Small intestine (tissue), 7 donors: ENCODE measurements around the gene DENND4C. TPM values are rescaled to one million over a fixed set of nuclear protein-coding genes. Genes with fewer than 3 reads are reported as not detected.
A peak's percentile ranks its signal among the peaks of the same experiment; 100 is the strongest.
"Not testable (repeated sequence)": the region's sequence is repeated elsewhere in the genome, so short reads cannot be mapped to it uniquely, and the experiment has no call there.

Experiments
- DNase-seq, 2 donors: peaks; one replicate each; pipeline versions ENCODE4 v3.0.0 to v3.0.0-alpha.2; 2013
- FAIRE-seq: peaks from 2 replicates; lab custom pipeline; 2012; peaks lifted over from hg19 to GRCh38; lab: Jason Lieb, UNC
- H3K27ac ChIP-seq, 3 donors: one replicate each; pipeline ENCODE4 v1.5.1; 2013; ENCODE audit warnings: low read length in 2 of 3, mild to moderate bottlenecking in 2 of 3, control low read depth in 1 of 3, inconsistent platforms in 1 of 3, low read depth in 1 of 3, moderate library complexity in 1 of 3
- H3K27me3 ChIP-seq, 3 donors: one replicate each; pipeline ENCODE4 v1.6.1; 2013; ENCODE audit warnings: low read length in 3 of 3, inconsistent platforms in 1 of 3; ENCODE audit not compliant: control insufficient read depth in 3 of 3, insufficient read depth in 3 of 3
- H3K36me3 ChIP-seq, 3 donors: one replicate each; pipeline ENCODE4 v1.6.1; 2013; ENCODE audit warnings: low read length in 3 of 3, inconsistent platforms in 1 of 3, low read depth in 1 of 3, mild to moderate bottlenecking in 1 of 3, moderate library complexity in 1 of 3; ENCODE audit not compliant: control insufficient read depth in 3 of 3, insufficient read depth in 2 of 3
- H3K4me1 ChIP-seq, 3 donors: one replicate each; pipeline ENCODE4 v1.6.1; 2013; ENCODE audit warnings: low read length in 2 of 3, inconsistent platforms in 1 of 3, low read depth in 1 of 3, mild to moderate bottlenecking in 1 of 3, moderate library complexity in 1 of 3; ENCODE audit not compliant: control insufficient read depth in 3 of 3, insufficient read depth in 2 of 3
- H3K4me3 ChIP-seq, 3 donors: one replicate each; pipeline ENCODE4 v1.5.1; 2013; ENCODE audit warnings: low read length in 3 of 3, control low read depth in 1 of 3, inconsistent platforms in 1 of 3, low read depth in 1 of 3, mild to moderate bottlenecking in 1 of 3, moderate library complexity in 1 of 3
- H3K9me3 ChIP-seq, 2 donors: one replicate each; pipeline ENCODE4 v1.6.1; 2013; ENCODE audit warnings: low read depth in 1 of 2, low read length in 1 of 2; ENCODE audit not compliant: control insufficient read depth in 2 of 2, insufficient read depth in 1 of 2
- WGBS, 3 donors: extraction: QIAGEN DNeasy Blood & Tissue Kit; methylation state at CpG; one replicate each; pipeline ENCODE4 v1.1.7; 2013; 5-methylcytosine and 5-hydroxymethylcytosine counted together
- polyA plus RNA-seq, 4 donors: library from polyadenylated mRNA; stranded (reverse) in 3 of 4; unstranded in 1 of 4; fragments of 200-250 nt in 3 of 4; fragments of 120-200 nt in 1 of 4; gene quantifications; one replicate each; pipeline versions ENCODE4 v1.2.1 to v1.2.3, GENCODE V29; 2013
- donor health status: healthy with polysubstance abuse.
- donor health status: control.
- donor health status: control.
- donor health status: Bipolar disorder and iron deficiency.
- donor health status: healthy.

The DENND4C gene
- polyA plus RNA-seq, 4 donors, result 13.8 to 45.6 (median 17.7) TPM

DNA sequence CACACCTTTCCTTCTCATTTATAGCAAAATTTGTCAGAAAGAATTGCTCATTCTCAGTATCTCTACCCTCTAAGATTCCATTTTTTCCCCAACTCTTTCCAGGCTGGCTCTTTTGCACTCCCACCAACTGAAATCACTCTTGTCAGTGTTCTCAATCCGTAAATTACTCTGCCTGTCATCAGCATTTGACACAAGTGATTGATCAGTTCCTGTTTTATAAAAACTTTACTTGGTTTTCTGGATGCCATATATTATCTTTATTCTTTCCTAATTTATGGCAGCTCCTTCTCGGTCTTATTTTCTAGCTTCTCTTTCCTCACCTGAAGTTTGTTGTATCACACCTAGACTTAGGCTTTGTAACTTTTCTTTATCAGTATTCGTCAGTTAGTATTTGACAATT is 16.4 kb downstream of the DENND4C start:
- 29 to 58% (median 41%) methylated on average over 3 of the region's 3 CpGs for WGBS, 3 donors

DNA sequence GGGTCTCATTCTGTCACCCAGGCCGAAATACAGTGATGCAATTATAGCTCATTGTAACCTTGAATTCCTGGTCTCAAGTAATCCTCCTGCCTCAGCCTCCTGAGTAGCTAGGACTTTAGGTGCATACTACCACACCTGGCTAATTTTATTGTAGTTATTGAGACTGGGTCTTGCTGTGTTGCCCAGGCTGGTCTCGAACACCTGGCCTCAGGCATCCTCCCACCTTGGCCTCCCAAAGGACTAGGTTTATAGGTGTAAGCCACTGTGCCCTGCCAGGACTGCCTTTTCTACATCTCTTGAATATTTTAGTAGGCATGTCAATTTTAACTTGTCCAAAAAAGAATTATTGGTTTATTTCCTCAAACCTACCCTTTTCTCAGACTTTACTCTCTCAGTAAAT is 16.9 kb downstream of the DENND4C start:
- H3K27ac ChIP-seq, result peak overlapping the region in 1 of 3 donors; percentile 39
- H3K4me1 ChIP-seq, result peaks cover 3 to 9% (median 5%) of the 10 kb centered on the region in 3 donors
- DNase-seq (no peak), FAIRE-seq (no peak)
- peaks cover 0 to 20% (median 2%) of the 10 kb centered on the region in 3 donors for H3K36me3 ChIP-seq
- H3K4me3 ChIP-seq, result no peak overlapping the region
- H3K27me3 ChIP-seq, result no peaks in the 10 kb centered on the region
- peaks cover 0 to 5% of the 10 kb centered on the region in 2 donors for H3K9me3 ChIP-seq
- 93 to 95% (median 93%) methylated on average over 2 of the region's 2 CpGs for WGBS, 3 donors

More for the DNA sequence above, 16.4 kb downstream of the DENND4C start:
- H3K4me1 ChIP-seq, result peaks cover 3 to 9% (median 5%) of the 10 kb centered on the region in 3 donors
- peaks cover 0 to 20% (median 2%) of the 10 kb centered on the region in 3 donors for H3K36me3 ChIP-seq
- DNase-seq (no peak), FAIRE-seq (no peak)
- peaks cover 0 to 5% of the 10 kb centered on the region in 2 donors for H3K9me3 ChIP-seq
- H3K27me3 ChIP-seq, result no peaks in the 10 kb centered on the region
- H3K4me3 ChIP-seq, result no peak overlapping the region
- H3K27ac ChIP-seq, result no peak overlapping the region

DNA sequence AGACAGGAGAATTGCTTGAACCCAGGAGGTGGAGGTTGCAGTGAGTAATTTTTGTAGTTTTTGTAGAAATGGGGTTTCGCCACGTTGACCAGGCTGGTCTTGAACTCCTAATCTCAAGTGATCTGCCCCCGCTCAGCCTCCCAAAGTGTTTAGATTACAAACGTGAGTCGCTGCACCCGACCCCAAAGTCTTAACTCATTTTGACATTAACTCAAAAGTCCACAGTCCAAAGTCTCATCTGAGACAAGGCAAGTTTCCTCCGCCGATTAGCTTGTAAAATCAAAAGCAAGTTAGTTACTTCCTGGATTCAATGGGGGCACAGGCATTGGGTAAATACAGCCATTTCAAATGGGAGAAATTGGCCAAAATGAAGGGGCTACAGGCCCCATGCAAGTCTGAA is 19.9 kb downstream of the DENND4C start:
- WGBS, 3 donors, result 28 to 66% (median 41%) methylated on average over 8 of the region's 8 CpGs
- H3K27me3 ChIP-seq, FAIRE-seq, H3K4me3 ChIP-seq, H3K4me1 ChIP-seq, H3K9me3 ChIP-seq: not testable (repeated sequence)
- peak; percentile 76 to 86 for DNase-seq
- H3K27ac ChIP-seq, result peak overlapping the region in 1 of 3 donors; percentile 18
- H3K36me3 ChIP-seq, result peaks cover 0 to 14% (median 2%) of the 10 kb centered on the region in 3 donors

DNA sequence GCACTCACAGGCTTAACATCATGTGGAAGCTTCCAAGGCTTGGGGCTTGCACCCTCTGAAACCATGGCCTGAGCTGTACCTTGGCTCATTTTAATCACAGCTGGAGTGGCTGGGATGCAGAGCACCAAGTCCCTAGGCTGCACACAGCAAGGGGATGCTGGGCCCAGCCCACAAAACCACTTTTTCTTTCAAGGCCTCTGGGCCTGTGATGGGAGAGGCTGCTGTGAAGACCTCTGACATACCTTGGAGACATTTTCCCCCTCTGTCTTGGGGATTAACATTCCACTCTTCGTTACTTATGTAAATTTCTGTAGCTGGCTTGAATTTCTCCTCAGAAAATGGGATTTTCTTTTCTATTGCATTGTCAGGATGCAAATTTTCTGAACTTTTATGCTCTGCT is 20.7 kb downstream of the DENND4C start:
- Histone ChIP-seq H3K27ac (peak overlapping the region in 1 of 3 donors; percentile 32), H3K36me3 (peaks cover 0 to 14% (median 2%) of the 10 kb centered on the region in 3 donors)
- H3K4me1 ChIP-seq, H3K4me3 ChIP-seq, H3K27me3 ChIP-seq, FAIRE-seq, DNase-seq, H3K9me3 ChIP-seq: not testable (repeated sequence)
- WGBS, 3 donors, result 82 to 95% (median 92%) methylated on average over 1 of the region's 1 CpG

DNA sequence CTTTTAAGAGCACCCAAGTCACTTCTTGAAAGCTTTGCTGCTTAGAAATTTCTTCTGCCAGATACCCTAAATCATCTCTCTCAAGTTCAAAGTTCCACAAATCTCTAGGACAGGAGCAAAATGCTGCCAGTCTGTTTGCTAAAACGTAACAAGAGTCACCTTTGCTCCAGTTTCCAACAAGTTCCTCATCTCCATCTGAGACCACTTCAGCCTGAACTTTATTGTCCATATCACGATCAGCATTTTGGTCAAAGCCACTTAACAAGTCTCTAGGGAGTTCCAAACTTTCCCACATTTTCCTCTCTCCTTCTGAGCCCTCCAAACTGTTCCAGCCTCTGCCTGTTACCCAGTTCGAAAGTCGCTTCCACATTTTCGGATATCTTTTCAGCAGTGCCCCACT is 21.1 kb downstream of the DENND4C start:
- 71 to 82% (median 75%) methylated on average over 5 of the region's 5 CpGs for WGBS, 3 donors
- not testable (repeated sequence) for FAIRE-seq, H3K4me3 ChIP-seq, H3K4me1 ChIP-seq, DNase-seq, H3K27ac ChIP-seq, H3K27me3 ChIP-seq, H3K9me3 ChIP-seq
- peaks cover 0 to 14% (median 2%) of the 10 kb centered on the region in 3 donors for H3K36me3 ChIP-seq

DNA sequence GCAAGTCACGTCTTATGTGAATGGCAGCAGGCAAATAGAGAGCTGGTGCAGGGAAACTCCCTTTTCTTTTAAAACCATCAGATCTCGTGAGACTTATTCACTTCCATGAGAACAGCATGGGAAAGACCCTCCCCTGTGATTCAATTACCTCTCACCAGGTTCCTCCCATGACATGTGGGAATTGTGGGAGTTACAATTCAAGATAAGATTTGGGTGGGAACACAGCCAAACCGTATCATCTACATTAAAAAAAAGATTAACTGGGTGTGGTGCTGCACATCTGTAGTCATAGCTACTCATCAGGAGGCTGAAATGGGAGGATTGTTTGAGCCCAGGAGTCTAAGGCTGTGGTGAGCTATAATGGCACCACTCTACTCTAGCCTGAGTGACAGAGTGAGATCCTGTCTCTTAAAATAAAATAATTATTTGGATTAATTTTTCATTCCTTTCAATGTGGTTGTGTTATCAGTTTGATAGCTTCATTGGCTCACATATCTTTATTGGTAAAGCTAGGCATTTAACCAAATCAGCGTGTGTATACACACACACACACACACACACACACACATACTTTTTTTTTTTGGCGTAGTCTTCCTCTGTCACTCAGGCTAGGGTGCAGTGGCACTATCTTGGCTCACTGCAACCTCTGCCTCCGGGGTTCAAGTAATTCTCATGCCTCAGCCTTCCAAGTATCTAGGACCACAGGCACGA is 21.8 kb downstream of the DENND4C start:
- Histone ChIP-seq H3K4me1 (peaks cover 2 to 9% (median 8%) of the 10 kb centered on the region in 3 donors), H3K4me3 (no peak overlapping the region), H3K27me3 (no peaks in the 10 kb centered on the region), H3K27ac (no peak overlapping the region), H3K9me3 (peaks cover 0 to 5% of the 10 kb centered on the region in 2 donors), H3K36me3 (peaks cover 0 to 14% (median under 1%) of the 10 kb centered on the region in 3 donors)
- DNase-seq, result no peak
- FAIRE-seq, result no peak
- 49 to 67% (median 59%) methylated on average over 7 of the region's 7 CpGs for WGBS, 3 donors

DNA sequence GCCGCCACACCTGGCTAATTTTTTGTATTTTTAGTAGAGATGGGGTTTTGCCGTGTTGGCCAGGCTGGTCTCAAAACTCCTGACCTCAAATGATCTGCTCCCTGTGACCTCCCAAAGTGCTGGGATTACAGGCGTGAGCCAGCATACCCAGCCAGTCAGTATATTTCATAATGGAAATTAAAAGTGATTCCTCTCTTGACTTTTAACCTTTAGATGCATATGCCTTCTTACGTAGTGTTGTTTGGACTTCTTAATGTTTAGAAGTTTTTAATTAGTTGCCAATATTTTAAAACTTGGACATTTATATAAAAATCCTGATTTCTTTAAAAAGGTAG is 22.4 kb downstream of the DENND4C start:
- DNase-seq (no peak), FAIRE-seq (no peak)
- H3K27me3 ChIP-seq, result no peaks in the 10 kb centered on the region
- no peak overlapping the region for H3K4me3 ChIP-seq
- WGBS, 3 donors, result 63 to 71% (median 67%) methylated on average over 4 of the region's 4 CpGs
- H3K4me1 ChIP-seq, result peaks cover 0 to 7% (median 6%) of the 10 kb centered on the region in 3 donors
- H3K36me3 ChIP-seq, result peaks cover 0 to 14% (median 0%) of the 10 kb centered on the region in 3 donors
- peaks cover 0 to 5% of the 10 kb centered on the region in 2 donors for H3K9me3 ChIP-seq
- H3K27ac ChIP-seq, result no peak overlapping the region

DNA sequence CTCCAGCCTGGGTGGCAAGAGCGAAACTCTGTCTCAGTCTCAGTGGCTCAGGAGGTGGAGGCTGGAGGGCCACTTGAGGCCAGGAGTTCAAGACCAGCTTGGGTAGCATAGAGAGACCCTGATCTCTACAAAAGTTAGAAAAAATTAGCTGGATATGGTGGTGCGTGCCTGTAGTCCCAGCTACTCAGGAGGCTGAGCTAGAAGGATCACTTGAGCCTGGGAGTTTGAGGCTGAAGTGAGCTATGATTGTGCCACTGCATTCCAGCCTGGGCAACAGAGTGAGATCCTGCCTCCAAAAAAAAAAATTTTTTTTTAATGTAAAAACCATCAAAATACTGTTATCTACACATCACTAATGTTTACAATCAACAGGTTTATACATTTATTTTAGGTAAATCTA is 24.6 kb downstream of the DENND4C start:
- Histone ChIP-seq H3K27ac (no peak overlapping the region), H3K9me3 (peaks cover 0 to 7% of the 10 kb centered on the region in 2 donors), H3K4me3 (no peak overlapping the region), H3K36me3 (peaks cover 0 to 9% (median 0%) of the 10 kb centered on the region in 3 donors), H3K27me3 (no peaks in the 10 kb centered on the region), H3K4me1 (peaks cover 0 to 6% (median 0%) of the 10 kb centered on the region in 3 donors)
- FAIRE-seq (no peak), DNase-seq (no peak)
- WGBS, 3 donors, result 97 to 100% (median 98%) methylated on average over 2 of the region's 2 CpGs
